SH-SY5Y (cell line): Measurements from ENCODE around the gene PDLIM7.

Experiments used
- GATA2 ChIP-seq: IDR thresholded peaks from 2 replicates; pipeline ENCODE4 v1.6.1; 2011; ENCODE audit warnings: mild to moderate bottlenecking, low read depth, low read length
- GATA3 ChIP-seq: IDR thresholded peaks from 2 replicates; pipeline ENCODE4 v1.6.1; 2011; ENCODE audit warnings: low read depth, mild to moderate bottlenecking, low read length, moderate library complexity

GRCh38 chr5:177531209-177531940 is 34.0 kb upstream of the PDLIM7 start:
- TF ChIP-seq GATA3 (no peak), GATA2 (no peak)
